HL-60 (cell line): ENCODE results near the gene TLE3.

Source experiments
- DNase-seq, 2 experiments: peaks; one replicate each; pipeline ENCODE4 v3.0.0-alpha.2; 2010 to 2020; ENCODE audit warnings: low read depth in 1 of 2, low spot score in 1 of 2
- H3K27ac ChIP-seq: fragments of 250-450 bp; sonication (Bioruptor Pico); replicated peaks from 2 replicates; pipeline ENCODE4 v1.5.1; 2020; ENCODE audit warnings: mild to moderate bottlenecking, moderate library complexity
- H3K27me3 ChIP-seq: fragments of 250-450 bp; sonication (Bioruptor Pico); 2 replicates; pipeline ENCODE4 v1.5.1; 2021; ENCODE audit warnings: mild to moderate bottlenecking, moderate library complexity; ENCODE audit not compliant: insufficient read depth, poor library complexity, severe bottlenecking
- H3K4me3 ChIP-seq: replicated peaks from 2 replicates; pipeline ENCODE4 v1.5.1; 2011; ENCODE audit warnings: mild to moderate bottlenecking, control low read depth, low read length; ENCODE audit not compliant: insufficient read depth
- GABPA ChIP-seq: IDR thresholded peaks from 2 replicates; pipeline ENCODE4 v1.6.1; 2012; ENCODE audit warnings: low read depth
- POLR2AphosphoS5 ChIP-seq: IDR thresholded peaks from 2 replicates; pipeline ENCODE4 v1.6.1; 2012; ENCODE audit warnings: low read depth
- SPI1 ChIP-seq: IDR thresholded peaks from 2 replicates; pipeline ENCODE4 v1.6.1; 2012; ENCODE audit warnings: low read depth, mild to moderate bottlenecking, borderline replicate concordance
- TF ChIP-seq, protein P1 (sequence below): IDR thresholded peaks from 2 replicates; pipeline ENCODE4 v1.6.1; 2012; ENCODE audit warnings: low read depth; ENCODE audit not compliant: insufficient replicate concordance
- TF ChIP-seq, protein P2 (sequence below): IDR thresholded peaks from one replicate; pipeline ENCODE4 v1.5.1; 2011; ENCODE audit warnings: low read length, control low read depth, inconsistent platforms; ENCODE audit not compliant: insufficient read depth

TLE3 gene

DNA sequence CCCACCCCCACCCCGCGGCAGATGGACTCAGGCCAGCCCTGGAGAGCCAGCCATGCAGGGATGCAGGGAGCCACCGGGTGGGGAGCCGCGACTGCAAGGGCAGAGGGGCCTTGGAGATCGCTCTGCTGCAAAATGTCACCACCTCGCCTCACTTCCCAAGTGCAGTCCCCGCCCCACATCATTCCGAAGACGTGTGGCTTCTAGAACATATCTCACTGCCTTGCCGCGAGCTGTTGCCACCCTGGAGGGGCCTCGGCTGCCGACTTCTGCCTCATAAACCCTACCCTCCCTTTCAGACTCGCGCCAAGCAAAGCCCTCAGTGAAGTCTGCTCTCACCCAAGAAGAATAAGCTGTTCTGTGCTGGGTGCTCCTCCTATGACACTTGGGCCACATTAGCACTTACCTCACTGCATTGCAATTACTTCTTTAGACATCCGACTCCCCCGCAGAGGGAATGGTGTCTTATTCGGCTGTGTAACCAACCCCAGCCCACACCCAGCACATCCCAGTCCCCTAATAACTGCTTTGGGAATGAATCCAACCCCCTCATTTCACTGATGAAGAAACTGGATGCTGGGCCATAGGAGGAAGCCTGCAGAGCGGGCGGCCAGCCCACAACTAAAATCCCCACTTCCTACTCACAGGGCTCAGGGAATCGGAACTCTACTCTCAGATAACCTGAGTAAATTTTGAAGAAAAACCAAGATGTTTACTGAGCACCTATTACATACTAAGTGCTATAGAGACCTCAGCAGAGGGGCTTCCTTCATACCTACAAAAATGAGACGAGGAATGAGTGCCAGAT lies 8.6 kb downstream of the TLE3 start:
- no peak for DNase-seq
- Histone ChIP-seq H3K27ac (no peak overlapping the region), H3K4me3 (no peak overlapping the region), H3K27me3 (no peaks in the 10 kb centered on the region)
- TF ChIP-seq POLR2AphosphoS5 (no peak), SPI1 (no peak), GABPA (no peak)
- TF ChIP-seq, protein P1, sequence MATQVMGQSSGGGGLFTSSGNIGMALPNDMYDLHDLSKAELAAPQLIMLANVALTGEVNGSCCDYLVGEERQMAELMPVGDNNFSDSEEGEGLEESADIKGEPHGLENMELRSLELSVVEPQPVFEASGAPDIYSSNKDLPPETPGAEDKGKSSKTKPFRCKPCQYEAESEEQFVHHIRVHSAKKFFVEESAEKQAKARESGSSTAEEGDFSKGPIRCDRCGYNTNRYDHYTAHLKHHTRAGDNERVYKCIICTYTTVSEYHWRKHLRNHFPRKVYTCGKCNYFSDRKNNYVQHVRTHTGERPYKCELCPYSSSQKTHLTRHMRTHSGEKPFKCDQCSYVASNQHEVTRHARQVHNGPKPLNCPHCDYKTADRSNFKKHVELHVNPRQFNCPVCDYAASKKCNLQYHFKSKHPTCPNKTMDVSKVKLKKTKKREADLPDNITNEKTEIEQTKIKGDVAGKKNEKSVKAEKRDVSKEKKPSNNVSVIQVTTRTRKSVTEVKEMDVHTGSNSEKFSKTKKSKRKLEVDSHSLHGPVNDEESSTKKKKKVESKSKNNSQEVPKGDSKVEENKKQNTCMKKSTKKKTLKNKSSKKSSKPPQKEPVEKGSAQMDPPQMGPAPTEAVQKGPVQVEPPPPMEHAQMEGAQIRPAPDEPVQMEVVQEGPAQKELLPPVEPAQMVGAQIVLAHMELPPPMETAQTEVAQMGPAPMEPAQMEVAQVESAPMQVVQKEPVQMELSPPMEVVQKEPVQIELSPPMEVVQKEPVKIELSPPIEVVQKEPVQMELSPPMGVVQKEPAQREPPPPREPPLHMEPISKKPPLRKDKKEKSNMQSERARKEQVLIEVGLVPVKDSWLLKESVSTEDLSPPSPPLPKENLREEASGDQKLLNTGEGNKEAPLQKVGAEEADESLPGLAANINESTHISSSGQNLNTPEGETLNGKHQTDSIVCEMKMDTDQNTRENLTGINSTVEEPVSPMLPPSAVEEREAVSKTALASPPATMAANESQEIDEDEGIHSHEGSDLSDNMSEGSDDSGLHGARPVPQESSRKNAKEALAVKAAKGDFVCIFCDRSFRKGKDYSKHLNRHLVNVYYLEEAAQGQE = no peak
- TF ChIP-seq, protein P2, sequence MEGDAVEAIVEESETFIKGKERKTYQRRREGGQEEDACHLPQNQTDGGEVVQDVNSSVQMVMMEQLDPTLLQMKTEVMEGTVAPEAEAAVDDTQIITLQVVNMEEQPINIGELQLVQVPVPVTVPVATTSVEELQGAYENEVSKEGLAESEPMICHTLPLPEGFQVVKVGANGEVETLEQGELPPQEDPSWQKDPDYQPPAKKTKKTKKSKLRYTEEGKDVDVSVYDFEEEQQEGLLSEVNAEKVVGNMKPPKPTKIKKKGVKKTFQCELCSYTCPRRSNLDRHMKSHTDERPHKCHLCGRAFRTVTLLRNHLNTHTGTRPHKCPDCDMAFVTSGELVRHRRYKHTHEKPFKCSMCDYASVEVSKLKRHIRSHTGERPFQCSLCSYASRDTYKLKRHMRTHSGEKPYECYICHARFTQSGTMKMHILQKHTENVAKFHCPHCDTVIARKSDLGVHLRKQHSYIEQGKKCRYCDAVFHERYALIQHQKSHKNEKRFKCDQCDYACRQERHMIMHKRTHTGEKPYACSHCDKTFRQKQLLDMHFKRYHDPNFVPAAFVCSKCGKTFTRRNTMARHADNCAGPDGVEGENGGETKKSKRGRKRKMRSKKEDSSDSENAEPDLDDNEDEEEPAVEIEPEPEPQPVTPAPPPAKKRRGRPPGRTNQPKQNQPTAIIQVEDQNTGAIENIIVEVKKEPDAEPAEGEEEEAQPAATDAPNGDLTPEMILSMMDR = no peak

DNA sequence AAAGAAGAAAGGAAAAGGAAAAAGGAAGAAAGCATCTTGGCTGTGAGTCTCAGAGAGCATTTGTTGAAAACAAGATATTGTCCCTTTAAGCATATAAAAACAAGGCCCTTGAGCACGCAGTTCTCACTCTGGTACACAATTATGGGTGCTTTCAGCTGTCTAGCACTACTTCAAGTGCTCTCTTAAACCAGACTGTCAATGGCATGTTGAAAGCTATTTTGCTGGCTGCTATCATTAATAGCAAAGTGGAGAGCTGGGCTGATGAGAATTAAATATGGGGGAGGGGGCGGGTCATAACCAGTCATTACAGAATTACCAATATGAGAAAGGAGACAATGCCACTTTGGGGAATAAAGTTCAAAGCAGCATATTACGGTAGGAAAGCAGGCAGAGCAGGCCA lies 9.3 kb downstream of the TLE3 start:
- TF ChIP-seq POLR2AphosphoS5 = no peak
- TF ChIP-seq SPI1 = no peak
- TF ChIP-seq GABPA = no peak
- TF ChIP-seq, protein P2 = no peak
- TF ChIP-seq, protein P1 = no peak
- H3K27ac ChIP-seq = no peak overlapping the region
- H3K27me3 ChIP-seq = no peaks in the 10 kb centered on the region
- DNase-seq = no peak
- no peak overlapping the region for H3K4me3 ChIP-seq

DNA sequence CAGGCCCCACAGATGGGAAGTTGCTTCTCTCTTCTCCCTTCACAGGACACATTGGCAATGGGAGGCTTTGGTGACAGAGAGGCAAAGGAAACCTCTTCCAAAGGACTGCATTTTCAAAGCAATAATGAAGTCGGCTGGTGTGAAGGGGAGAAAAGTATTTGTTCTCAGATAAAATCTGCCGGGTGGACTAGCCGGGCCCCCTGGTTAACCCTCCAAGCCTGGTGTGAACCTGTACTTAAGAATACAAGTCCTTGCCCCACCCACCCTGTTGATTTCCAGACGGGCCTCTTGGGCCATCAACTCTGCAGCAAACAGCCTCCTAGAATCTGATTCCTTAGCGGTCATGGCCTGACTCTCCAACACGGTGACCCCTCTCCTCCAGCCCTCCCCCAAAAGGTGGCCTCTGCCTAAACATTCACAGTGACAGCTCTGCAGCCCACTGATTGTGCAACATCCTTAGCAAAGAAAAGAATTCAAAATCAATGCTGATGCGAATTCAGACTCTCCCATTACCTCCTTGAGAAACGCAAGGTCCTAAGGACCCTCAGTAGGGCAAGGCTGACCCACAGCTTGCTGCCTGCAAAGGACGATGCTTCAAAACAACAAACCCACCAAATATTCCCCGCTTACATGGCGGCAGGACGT lies 9.9 kb downstream of the TLE3 start:
- TF ChIP-seq, protein P2 = no peak
- TF ChIP-seq, protein P1 = no peak
- no peak for TF ChIP-seq SPI1
- TF ChIP-seq POLR2AphosphoS5 = no peak
- no peak for TF ChIP-seq GABPA
- no peak overlapping the region for H3K27ac ChIP-seq
- H3K4me3 ChIP-seq = no peak overlapping the region
- no peak for DNase-seq
- no peaks in the 10 kb centered on the region for H3K27me3 ChIP-seq
